Measurements from ENCODE around the gene C3orf20.
"Not testable (repeated sequence)": the region's sequence is repeated elsewhere in the genome, so short reads cannot be mapped to it uniquely, and the experiment has no call there.

C3orf20 gene

DNA sequence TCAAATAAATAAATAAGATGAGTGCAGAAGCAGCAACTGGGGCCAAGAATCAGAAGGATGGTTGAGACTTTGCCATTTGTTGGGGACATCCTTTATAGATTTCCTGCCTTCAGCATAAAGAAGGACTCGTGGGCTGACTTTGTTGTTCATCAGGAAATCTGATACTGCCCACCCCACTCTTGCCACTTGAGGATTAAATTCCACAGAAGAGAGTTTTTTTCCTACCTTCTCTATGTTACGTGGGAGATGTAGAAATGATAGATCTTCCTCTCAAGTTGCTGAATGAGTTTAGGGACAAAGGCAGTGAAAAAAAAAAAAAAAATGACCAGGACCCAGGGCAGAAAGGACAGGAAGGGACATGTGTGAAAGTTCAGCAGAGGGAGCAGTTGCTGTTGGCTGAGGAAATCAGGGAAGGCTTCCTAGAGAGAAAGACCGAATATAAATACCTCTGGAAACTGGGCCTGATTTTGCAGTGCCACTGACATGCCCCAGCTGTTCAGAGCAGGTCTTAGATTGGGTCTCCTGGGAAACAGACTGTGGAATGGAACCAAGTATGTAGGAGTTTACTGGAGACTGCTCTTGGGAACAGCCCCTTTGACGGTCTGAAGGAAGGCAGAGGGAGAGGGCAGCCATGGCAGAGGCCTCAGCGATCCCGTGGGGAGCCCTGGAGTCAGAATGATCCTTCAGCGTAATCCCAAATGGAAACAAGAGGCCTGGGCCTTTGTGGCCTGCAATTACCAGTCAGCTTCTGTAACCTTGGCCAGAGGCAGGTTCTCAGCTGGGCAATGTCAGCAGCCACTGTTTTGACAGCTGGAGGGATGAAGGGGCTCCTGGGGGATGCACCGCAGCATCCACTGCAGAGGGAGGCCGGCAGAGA, 50.9 kb downstream of the C3orf20 start:
- WGBS = 86% methylated on average over 9 of the region's 9 CpGs
- no peaks in the 10 kb centered on the region for H3K36me3 ChIP-seq (ENCODE audit: insufficient read depth, low read length)
- H3K4me3 ChIP-seq (ENCODE audit: low read length) = no peak overlapping the region
- no peak overlapping the region for H3K27ac ChIP-seq (ENCODE audit: low read depth, low read length)
- H3K9ac ChIP-seq (ENCODE audit: low read depth, low read length) = no peak overlapping the region
- no peaks in the 10 kb centered on the region; the same call in 1 of the 2 replicates for H3K4me1 ChIP-seq (ENCODE audit: insufficient read depth, low read length)
- H3K27me3 ChIP-seq (ENCODE audit: insufficient read depth, low read length) = no peaks in the 10 kb centered on the region
- H3K9me3 ChIP-seq (ENCODE audit: insufficient read depth, low read depth, low read length) = no peaks in the 10 kb centered on the region

GRCh38 chr3:14726441-14726780, 51.5 kb downstream of the C3orf20 start:
- H3K4me1 ChIP-seq (ENCODE audit: insufficient read depth, low read length) = no peaks in the 10 kb centered on the region; the same call in 1 of the 2 replicates

DNA sequence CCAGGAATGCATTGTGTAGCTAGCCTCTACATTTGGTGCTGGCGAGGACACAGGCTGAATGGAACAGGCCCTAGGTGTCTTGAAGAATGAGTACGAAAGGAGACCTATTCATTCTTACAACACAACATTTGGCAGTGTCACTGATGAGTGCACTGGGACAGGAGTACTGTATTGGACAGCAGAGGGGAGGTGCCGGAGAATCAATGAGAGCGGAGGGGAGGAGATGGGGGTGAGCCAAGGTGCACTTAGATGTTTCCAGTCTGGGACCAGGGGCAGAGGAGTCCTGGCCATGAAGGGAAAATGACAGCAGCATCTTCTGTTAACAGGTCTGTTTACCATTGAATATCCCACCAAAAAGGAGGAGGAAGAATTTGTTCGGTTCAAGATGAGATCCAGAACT, 53.2 kb downstream of the C3orf20 start:
- Histone ChIP-seq H3K27ac (ENCODE audit: low read depth, low read length) (no peak overlapping the region), H3K4me1 (ENCODE audit: insufficient read depth, low read length) (no peaks in the 10 kb centered on the region; the same call in 1 of the 2 replicates), H3K27me3 (ENCODE audit: insufficient read depth, low read length) (no peaks in the 10 kb centered on the region), H3K9ac (ENCODE audit: low read depth, low read length) (no peak overlapping the region), H3K36me3 (ENCODE audit: insufficient read depth, low read length) (no peaks in the 10 kb centered on the region), H3K9me3 (ENCODE audit: insufficient read depth, low read depth, low read length) (no peaks in the 10 kb centered on the region), H3K4me3 (ENCODE audit: low read length) (no peak overlapping the region)
- 95% methylated on average over 4 of the region's 5 CpGs for WGBS

More at GRCh38 chr3:14726441-14726780, 51.5 kb downstream of the C3orf20 start:
- Histone ChIP-seq H3K9ac (ENCODE audit: low read depth, low read length) (no peak overlapping the region), H3K4me3 (ENCODE audit: low read length) (no peak overlapping the region), H3K27ac (ENCODE audit: low read depth, low read length) (no peak overlapping the region), H3K36me3 (ENCODE audit: insufficient read depth, low read length) (no peaks in the 10 kb centered on the region), H3K9me3 (ENCODE audit: insufficient read depth, low read depth, low read length) (no peaks in the 10 kb centered on the region), H3K27me3 (ENCODE audit: insufficient read depth, low read length) (no peaks in the 10 kb centered on the region)
- WGBS = 91% methylated on average over 6 of the region's 6 CpGs

- no peak overlapping the region for H3K27ac ChIP-seq (ENCODE audit: low read depth, low read length)
- H3K36me3 ChIP-seq (ENCODE audit: insufficient read depth, low read length) = no peaks in the 10 kb centered on the region
- no peak overlapping the region for H3K9ac ChIP-seq (ENCODE audit: low read depth, low read length)
- no peak overlapping the region for H3K4me3 ChIP-seq (ENCODE audit: low read length)
- H3K27me3 ChIP-seq (ENCODE audit: insufficient read depth, low read length) = no peaks in the 10 kb centered on the region
- WGBS = 89% methylated on average over 5 of the region's 6 CpGs
- no peaks in the 10 kb centered on the region for H3K9me3 ChIP-seq (ENCODE audit: insufficient read depth, low read depth, low read length)
- no peaks in the 10 kb centered on the region for H3K4me1 ChIP-seq (ENCODE audit: insufficient read depth, low read length)
Observed at GRCh38 chr3:14730703-14731382, 55.9 kb downstream of the C3orf20 start.

- Histone ChIP-seq H3K4me3 (ENCODE audit: low read length) (no peak overlapping the region), H3K9me3 (ENCODE audit: insufficient read depth, low read depth, low read length) (peaks cover 6% of the 10 kb centered on the region; the same call in 1 of the 2 replicates), H3K27me3 (ENCODE audit: insufficient read depth, low read length) (no peaks in the 10 kb centered on the region), H3K9ac (ENCODE audit: low read depth, low read length) (no peak overlapping the region), H3K36me3 (ENCODE audit: insufficient read depth, low read length) (no peaks in the 10 kb centered on the region), H3K27ac (ENCODE audit: low read depth, low read length) (no peak overlapping the region), H3K4me1 (ENCODE audit: insufficient read depth, low read length) (no peaks in the 10 kb centered on the region)
- 89% methylated on average over 5 of the region's 5 CpGs for WGBS
Observed at GRCh38 chr3:14740983-14741382, 66.0 kb downstream of the C3orf20 start.

DNA sequence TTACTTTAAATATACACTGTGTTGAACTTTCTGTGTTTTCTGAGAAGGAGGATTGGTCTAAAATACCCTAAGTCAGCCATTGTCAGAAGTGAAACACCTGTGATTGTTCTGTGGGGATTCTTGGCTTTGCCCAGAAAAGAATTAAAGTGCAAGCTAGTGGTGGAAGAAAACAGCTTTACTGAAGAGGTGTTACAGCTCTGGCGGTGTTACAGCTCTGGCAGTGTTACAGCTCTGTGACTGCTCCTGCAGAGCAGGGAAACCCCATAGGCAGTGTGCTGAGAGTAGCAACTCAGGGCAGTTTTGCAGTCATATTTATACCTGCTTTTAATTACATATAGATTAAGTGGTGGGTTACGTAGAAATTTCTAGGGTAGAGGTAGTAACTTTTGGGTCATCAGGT, 66.6 kb downstream of the C3orf20 start:
- peaks cover 6% of the 10 kb centered on the region; the same call in 1 of the 2 replicates for H3K9me3 ChIP-seq (ENCODE audit: insufficient read depth, low read depth, low read length)
- 93% methylated on average over 2 of the region's 2 CpGs for WGBS
- no peak overlapping the region for H3K27ac ChIP-seq (ENCODE audit: low read depth, low read length)
- H3K9ac ChIP-seq (ENCODE audit: low read depth, low read length) = no peak overlapping the region
- H3K4me1 ChIP-seq (ENCODE audit: insufficient read depth, low read length) = no peaks in the 10 kb centered on the region
- no peaks in the 10 kb centered on the region for H3K36me3 ChIP-seq (ENCODE audit: insufficient read depth, low read length)
- H3K4me3 ChIP-seq (ENCODE audit: low read length) = no peak overlapping the region
- no peaks in the 10 kb centered on the region for H3K27me3 ChIP-seq (ENCODE audit: insufficient read depth, low read length)

GRCh38 chr3:14744556-14744955, 69.6 kb downstream of the C3orf20 start:
- H3K9me3 ChIP-seq (ENCODE audit: insufficient read depth, low read depth, low read length) = peaks cover 3% of the 10 kb centered on the region; the same call in 1 of the 2 replicates
- H3K27ac ChIP-seq (ENCODE audit: low read depth, low read length) = no peak overlapping the region
- H3K4me3 ChIP-seq (ENCODE audit: low read length) = no peak overlapping the region
- H3K27me3 ChIP-seq (ENCODE audit: insufficient read depth, low read length) = no peaks in the 10 kb centered on the region
- WGBS = 91% methylated on average over 5 of the region's 6 CpGs
- no peaks in the 10 kb centered on the region for H3K36me3 ChIP-seq (ENCODE audit: insufficient read depth, low read length)
- no peaks in the 10 kb centered on the region for H3K4me1 ChIP-seq (ENCODE audit: insufficient read depth, low read length)
- H3K9ac ChIP-seq (ENCODE audit: low read depth, low read length) = no peak overlapping the region

DNA sequence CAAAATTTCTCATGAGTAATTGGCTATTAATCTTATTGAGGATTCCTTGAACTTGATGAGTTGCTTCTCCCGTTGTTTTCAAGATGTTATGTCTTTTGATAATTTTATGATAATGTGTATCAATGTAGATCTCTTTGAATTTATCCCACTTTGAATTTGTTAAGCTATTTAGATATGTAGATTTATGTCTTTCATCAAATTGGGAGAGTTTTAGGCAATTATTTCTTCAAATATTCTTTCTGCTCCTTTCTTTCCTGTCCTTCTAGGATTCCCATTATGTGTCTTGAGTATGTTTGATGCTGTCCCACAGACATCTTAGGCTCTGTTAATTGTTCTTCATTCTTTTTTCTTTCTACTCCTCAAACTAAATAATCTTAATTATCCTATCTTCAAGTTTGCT, 75.7 kb downstream of the C3orf20 start:
- H3K36me3 ChIP-seq (ENCODE audit: insufficient read depth, low read length) = no peaks in the 10 kb centered on the region
- 88% methylated on average over 1 of the region's 1 CpG for WGBS
- H3K27ac ChIP-seq (ENCODE audit: low read depth, low read length) = no peak overlapping the region
- no peak overlapping the region for H3K4me3 ChIP-seq (ENCODE audit: low read length)
- H3K27me3 ChIP-seq (ENCODE audit: insufficient read depth, low read length) = no peaks in the 10 kb centered on the region
- no peak overlapping the region for H3K9ac ChIP-seq (ENCODE audit: low read depth, low read length)
- H3K9me3 ChIP-seq (ENCODE audit: insufficient read depth, low read depth, low read length) = no peaks in the 10 kb centered on the region
- H3K4me1 ChIP-seq (ENCODE audit: insufficient read depth, low read length) = no peaks in the 10 kb centered on the region

DNA sequence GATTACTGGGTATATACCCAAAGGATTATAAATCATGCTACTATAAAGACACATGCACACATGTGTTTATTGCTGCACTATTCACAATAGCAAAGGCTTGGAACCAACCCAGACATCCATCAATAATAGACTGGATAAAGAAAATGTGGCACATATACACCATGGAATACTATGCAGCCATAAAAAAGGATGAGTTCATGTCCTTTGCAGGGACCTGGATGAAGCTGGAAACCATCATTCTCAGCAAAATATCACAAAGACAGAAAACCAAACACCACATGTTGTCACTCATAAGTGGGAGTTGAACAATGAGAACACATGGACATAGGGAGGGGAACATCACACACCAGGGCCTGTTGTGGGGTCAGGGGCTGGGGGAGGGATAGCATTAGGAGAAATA, 78.0 kb downstream of the C3orf20 start:
- H3K27me3 ChIP-seq (ENCODE audit: insufficient read depth, low read length); H3K9me3 ChIP-seq (ENCODE audit: insufficient read depth, low read depth, low read length); H3K36me3 ChIP-seq (ENCODE audit: insufficient read depth, low read length); H3K9ac ChIP-seq (ENCODE audit: low read depth, low read length); H3K4me1 ChIP-seq (ENCODE audit: insufficient read depth, low read length); H3K4me3 ChIP-seq (ENCODE audit: low read length); H3K27ac ChIP-seq (ENCODE audit: low read depth, low read length): not testable (repeated sequence)

DNA sequence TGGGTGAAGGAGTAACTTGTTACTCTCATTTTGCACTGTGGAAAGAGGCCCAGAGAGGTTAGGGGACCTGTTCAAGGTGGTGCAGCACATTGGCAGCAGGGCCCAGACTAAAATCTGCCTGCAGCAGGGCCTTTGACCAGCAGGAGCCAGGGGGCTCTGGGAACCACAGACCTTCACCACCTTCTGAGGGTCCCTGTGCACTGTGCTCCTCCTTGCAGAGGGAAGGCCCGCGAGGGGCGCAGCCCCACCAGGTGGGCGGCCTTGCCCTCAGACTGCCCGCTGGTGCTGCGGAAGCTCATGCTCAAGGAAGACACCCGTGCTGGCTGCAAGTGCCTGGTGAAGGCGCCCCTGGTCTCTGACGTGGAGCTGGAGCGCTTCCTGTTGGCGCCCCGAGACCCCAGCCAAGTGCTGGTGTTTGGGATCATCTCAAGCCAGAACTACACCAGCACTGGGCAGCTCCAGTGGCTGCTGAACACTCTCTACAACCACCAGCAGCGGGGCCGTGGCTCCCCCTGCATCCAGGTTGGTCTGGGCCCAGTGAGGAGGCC, 82.3 kb downstream of the C3orf20 start:
- H3K4me1 ChIP-seq (ENCODE audit: insufficient read depth, low read length) = no peaks in the 10 kb centered on the region
- H3K27me3 ChIP-seq (ENCODE audit: insufficient read depth, low read length) = no peaks in the 10 kb centered on the region
- no peaks in the 10 kb centered on the region for H3K9me3 ChIP-seq (ENCODE audit: insufficient read depth, low read depth, low read length)
- H3K27ac ChIP-seq (ENCODE audit: low read depth, low read length) = no peak overlapping the region
- WGBS = 90% methylated on average over 14 of the region's 14 CpGs
- no peak overlapping the region for H3K9ac ChIP-seq (ENCODE audit: low read depth, low read length)
- no peak overlapping the region for H3K4me3 ChIP-seq (ENCODE audit: low read length)
- H3K36me3 ChIP-seq (ENCODE audit: insufficient read depth, low read length) = no peaks in the 10 kb centered on the region

DNA sequence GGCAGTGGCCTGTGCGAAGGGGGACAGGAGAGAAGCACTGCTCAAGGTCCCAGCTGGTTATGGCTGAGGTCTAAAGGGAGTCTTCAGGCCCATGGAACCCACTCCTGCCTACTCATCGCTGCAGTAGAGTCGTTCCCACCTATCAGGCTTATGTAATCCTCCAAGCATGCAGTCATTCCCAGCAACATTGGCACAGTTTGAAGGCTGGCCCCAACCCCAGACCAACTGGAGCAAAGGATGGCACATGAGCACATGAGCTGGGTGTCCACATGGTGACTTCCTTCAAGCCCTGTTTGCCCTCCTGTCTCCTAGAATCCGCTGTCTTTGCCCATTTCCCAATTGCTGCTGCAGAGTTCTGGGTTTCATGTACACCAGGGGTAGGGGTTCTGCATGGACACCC, 83.4 kb downstream of the C3orf20 start:
- H3K36me3 ChIP-seq (ENCODE audit: insufficient read depth, low read length) = no peaks in the 10 kb centered on the region
- no peaks in the 10 kb centered on the region for H3K9me3 ChIP-seq (ENCODE audit: insufficient read depth, low read depth, low read length)
- H3K27ac ChIP-seq (ENCODE audit: low read depth, low read length) = no peak overlapping the region
- no peak overlapping the region for H3K9ac ChIP-seq (ENCODE audit: low read depth, low read length)
- 87% methylated on average over 4 of the region's 4 CpGs for WGBS
- H3K27me3 ChIP-seq (ENCODE audit: insufficient read depth, low read length) = no peaks in the 10 kb centered on the region
- H3K4me3 ChIP-seq (ENCODE audit: low read length) = no peak overlapping the region
- H3K4me1 ChIP-seq (ENCODE audit: insufficient read depth, low read length) = no peaks in the 10 kb centered on the region

Measured in HUES64 (cell line).